Measurements from ENCODE around the gene LAMP5.

DNA sequence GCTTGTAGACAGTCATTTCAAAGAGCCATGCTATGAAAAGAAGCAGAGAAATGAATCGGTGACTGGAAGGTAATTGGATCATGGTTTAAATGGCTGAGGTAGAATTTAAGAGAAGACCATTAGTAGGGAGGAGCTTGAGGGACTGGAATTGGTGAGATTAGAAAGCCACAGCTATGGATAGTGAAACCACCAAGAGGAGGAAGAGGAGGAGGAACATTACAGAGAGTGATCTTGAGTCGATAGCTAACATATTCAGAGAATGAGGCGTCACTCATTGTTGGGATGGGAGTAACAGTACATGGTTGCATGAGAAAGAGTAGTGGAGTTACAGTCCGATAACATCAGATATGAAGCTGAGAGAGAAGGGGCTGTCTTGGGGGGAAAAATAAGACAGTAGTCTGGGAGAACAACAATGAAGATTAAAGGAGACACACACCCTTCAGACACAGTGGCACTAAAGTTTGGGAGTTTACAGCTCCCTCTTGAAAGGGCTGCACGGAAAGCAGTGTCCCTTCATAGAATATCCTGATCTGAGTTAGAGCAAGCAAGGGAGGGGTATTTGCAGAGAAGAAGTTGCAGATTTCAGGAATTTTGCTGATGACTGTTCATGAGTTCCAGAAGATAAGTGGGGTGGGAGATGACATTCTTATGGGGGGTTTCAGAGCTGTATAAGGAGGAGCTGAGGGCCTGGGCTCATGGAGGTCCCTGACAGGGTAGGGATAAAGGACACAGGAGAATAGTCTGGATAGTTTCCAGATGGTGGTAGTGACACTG, 15.1 kb upstream of the LAMP5 start:
- no peak for TF ChIP-seq YY1 (IDR thresholded peaks at IDR 0.05; ENCODE audit: insufficient read depth, insufficient read length)
- TF ChIP-seq ZNF274 (IDR thresholded peaks at IDR 0.05; ENCODE audit: low read depth, low read length): no peak

Data from NT2/D1 (cell line).